Ascending aorta (tissue), 2 donors: ENCODE data around the gene ACBD6. TPM values are rescaled to one million over a fixed set of nuclear protein-coding genes. Genes with fewer than 3 reads are reported as not detected.

Experiments
- DNase-seq, 2 donors: peaks; one replicate each; pipeline ENCODE4 v3.0.0-alpha.2; 2019; ENCODE audit warnings: low spot score in 2 of 2
- H3K27ac ChIP-seq, 2 donors: fragments of 200-600 bp; sonication (generic); one replicate each; pipeline ENCODE4 v1.5.1; 2016 to 2017; ENCODE audit warnings: mild to moderate bottlenecking in 1 of 2
- H3K27me3 ChIP-seq: fragments of 200-600 bp; sonication (generic); one replicate; pipeline ENCODE4 v1.5.1; 2017
- H3K36me3 ChIP-seq, 2 donors: fragments of 200-600 bp; sonication (generic); one replicate each; pipeline ENCODE4 v1.5.1; 2016
- H3K4me1 ChIP-seq, 2 donors: fragments of 200-600 bp; sonication (generic); one replicate each; pipeline ENCODE4 v1.5.1; 2016 to 2017; ENCODE audit warnings: mild to moderate bottlenecking in 1 of 2
- H3K4me3 ChIP-seq, 2 donors: fragments of 200-600 bp; sonication (generic); one replicate each; pipeline ENCODE4 v1.5.1; 2016 to 2017; ENCODE audit warnings: mild to moderate bottlenecking in 1 of 2
- H3K9me3 ChIP-seq, 2 donors: fragments of 200-600 bp; sonication (generic); one replicate each; pipeline ENCODE4 v1.5.1; 2016
- intact Hi-C: fragments of 100-400 bp; cut with DNase I; formaldehyde crosslinking; loops from one replicate; pipeline ENCODE4 v1.15.1; 2023
- total RNA-seq: library from RNA; depleted of rRNA; stranded (reverse); fragments of >200 nt; gene quantifications from one replicate; pipeline ENCODE4 v1.1.0, GENCODE V29; 2016
- TF ChIP-seq, protein P1 (sequence below), 3 experiments: fragments of 200-600 bp in 2 of 3; fragments of 450-650 bp in 1 of 3; sonication (generic) in 2 of 3; IDR thresholded peaks; one replicate each; pipeline ENCODE4 v1.5.1; 2016 to 2019; ENCODE audit warnings: antibody characterized with exemption in 3 of 3, mild to moderate bottlenecking in 1 of 3, moderate library complexity in 1 of 3

The ACBD6 gene
- total RNA-seq, 1 donor from 2014 or later: 67.7 TPM

DNA sequence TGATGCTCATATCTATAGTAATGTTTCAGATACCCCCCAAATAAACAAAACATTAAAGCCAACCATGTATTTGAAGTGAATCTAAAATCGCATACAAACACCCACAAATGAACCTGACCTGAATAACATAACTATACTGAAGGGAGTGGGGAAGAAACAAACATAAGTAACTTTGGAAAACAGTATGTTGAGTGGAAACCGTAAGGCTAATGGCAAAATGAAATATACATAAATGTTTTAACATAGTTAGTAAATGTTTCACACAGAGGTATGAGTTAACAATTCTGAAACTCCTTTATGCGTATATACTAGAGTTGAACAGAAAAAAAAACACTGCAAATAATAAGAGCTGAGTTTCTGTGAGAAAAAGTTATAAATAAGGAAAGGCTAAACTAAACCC, 125.6 kb downstream of the ACBD6 start:
- H3K4me1 ChIP-seq: no peaks in the 10 kb centered on the region
- DNase-seq: no peak
- no peaks in the 10 kb centered on the region for H3K36me3 ChIP-seq
- TF ChIP-seq, protein P1, sequence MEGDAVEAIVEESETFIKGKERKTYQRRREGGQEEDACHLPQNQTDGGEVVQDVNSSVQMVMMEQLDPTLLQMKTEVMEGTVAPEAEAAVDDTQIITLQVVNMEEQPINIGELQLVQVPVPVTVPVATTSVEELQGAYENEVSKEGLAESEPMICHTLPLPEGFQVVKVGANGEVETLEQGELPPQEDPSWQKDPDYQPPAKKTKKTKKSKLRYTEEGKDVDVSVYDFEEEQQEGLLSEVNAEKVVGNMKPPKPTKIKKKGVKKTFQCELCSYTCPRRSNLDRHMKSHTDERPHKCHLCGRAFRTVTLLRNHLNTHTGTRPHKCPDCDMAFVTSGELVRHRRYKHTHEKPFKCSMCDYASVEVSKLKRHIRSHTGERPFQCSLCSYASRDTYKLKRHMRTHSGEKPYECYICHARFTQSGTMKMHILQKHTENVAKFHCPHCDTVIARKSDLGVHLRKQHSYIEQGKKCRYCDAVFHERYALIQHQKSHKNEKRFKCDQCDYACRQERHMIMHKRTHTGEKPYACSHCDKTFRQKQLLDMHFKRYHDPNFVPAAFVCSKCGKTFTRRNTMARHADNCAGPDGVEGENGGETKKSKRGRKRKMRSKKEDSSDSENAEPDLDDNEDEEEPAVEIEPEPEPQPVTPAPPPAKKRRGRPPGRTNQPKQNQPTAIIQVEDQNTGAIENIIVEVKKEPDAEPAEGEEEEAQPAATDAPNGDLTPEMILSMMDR (IDR thresholded peaks at IDR 0.05): no peak
- no peak overlapping the region for H3K4me3 ChIP-seq
- no peak overlapping the region for H3K27ac ChIP-seq
- intact Hi-C loops: no loop called here
- peaks cover 22 to 40% of the 10 kb centered on the region in 2 donors for H3K9me3 ChIP-seq
- H3K27me3 ChIP-seq: no peaks in the 10 kb centered on the region

DNA sequence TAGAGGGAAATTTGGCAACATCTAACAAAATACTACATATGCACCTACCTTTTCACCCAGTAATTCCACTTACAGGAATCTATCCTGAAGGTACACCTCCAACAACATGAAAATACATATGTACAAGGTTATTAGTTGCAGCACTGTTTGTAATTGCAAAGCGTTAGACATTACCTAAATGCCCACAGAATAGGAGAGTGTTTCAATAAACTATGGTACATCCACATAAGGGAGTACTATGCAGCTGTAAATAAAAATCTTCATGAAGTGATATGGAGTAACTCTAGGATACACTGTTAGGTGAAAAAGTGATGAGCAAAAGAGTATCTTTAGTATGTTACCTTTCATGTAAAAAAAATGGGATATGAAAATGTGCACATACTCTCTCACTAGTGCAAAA, 126.1 kb downstream of the ACBD6 start:
- TF ChIP-seq, protein P1 (IDR thresholded peaks at IDR 0.05): no peak
- DNase-seq: no peak
- intact Hi-C loops: no loop called here

DNA sequence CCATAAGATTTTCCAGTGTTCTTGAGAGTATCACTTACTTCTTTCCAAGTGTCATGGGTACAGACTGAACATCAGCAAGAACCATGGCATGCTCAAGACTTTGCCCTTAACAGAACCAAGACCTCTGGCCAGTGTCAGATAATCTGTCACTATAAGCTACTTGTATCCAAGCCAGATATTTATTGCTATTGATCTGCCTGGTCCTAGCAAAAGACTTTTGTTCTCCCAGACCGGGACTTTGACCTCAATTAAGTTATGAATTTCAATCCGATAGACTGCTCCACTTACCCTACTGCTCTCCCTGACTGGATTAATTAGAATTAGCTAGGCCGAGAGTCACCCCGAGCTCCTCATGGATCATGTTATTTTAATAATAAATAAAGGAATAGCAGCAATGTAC, 129.6 kb downstream of the ACBD6 start:
- no peaks in the 10 kb centered on the region for H3K4me1 ChIP-seq
- peaks cover 0 to 7% of the 10 kb centered on the region in 2 donors for H3K9me3 ChIP-seq
- no peaks in the 10 kb centered on the region for H3K36me3 ChIP-seq
- H3K27ac ChIP-seq: no peak overlapping the region
- no peak for DNase-seq
- intact Hi-C loops: no loop called here
- H3K27me3 ChIP-seq: no peaks in the 10 kb centered on the region
- TF ChIP-seq, protein P1 (IDR thresholded peaks at IDR 0.05): no peak
- H3K4me3 ChIP-seq: no peak overlapping the region

More for the DNA sequence above, 126.1 kb downstream of the ACBD6 start:
- no peak overlapping the region for H3K27ac ChIP-seq
- H3K9me3 ChIP-seq: peaks cover 22 to 39% of the 10 kb centered on the region in 2 donors
- no peaks in the 10 kb centered on the region for H3K4me1 ChIP-seq
- H3K27me3 ChIP-seq: no peaks in the 10 kb centered on the region
- H3K4me3 ChIP-seq: no peak overlapping the region
- no peaks in the 10 kb centered on the region for H3K36me3 ChIP-seq

DNA sequence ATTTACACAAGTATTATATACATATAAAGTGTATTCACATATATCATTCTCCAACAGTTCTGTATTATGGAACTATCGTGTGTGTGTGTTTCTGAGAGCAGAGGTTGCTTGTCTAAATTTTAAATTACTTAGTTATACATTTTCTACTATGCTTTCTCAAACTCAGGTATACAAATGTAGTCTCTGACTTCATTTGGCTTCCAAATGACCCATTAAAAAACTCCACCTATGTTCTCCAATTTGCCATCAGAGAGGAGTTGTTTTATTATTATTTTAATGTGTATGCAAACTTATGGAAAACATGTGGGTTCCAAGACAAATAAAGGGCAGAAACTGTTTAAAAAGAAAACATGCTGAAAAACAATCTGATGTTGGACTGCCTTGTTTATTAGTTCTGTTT, 131.8 kb downstream of the ACBD6 start:
- Histone ChIP-seq H3K9me3 (no peaks in the 10 kb centered on the region), H3K4me3 (no peak overlapping the region), H3K4me1 (no peaks in the 10 kb centered on the region), H3K27ac (no peak overlapping the region), H3K27me3 (no peaks in the 10 kb centered on the region), H3K36me3 (no peaks in the 10 kb centered on the region)
- TF ChIP-seq, protein P1 (IDR thresholded peaks at IDR 0.05): no peak
- no peak for DNase-seq
- intact Hi-C loops: no loop called here

DNA sequence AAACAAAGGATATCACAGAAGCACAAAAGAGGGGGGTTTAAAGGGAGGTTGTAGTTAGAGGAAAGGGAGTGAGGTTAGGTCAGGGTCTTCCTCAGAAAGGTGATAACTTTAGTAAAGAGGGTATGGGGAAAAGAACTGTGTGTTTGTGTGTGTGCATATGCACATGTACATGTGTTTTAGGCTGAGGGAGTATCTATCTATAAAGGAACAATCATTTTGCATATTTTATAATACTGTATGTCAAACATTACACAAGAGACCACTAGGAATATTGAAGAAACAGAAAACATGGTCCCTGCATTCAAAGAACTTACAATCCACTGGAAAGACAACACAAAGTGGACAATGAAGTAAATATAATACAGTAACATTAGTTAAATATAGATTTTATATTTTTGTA, 132.2 kb downstream of the ACBD6 start:
- intact Hi-C loops: no loop called here
- Histone ChIP-seq H3K27me3 (no peaks in the 10 kb centered on the region), H3K4me3 (no peak overlapping the region), H3K36me3 (no peaks in the 10 kb centered on the region), H3K9me3 (no peaks in the 10 kb centered on the region), H3K27ac (no peak overlapping the region), H3K4me1 (no peaks in the 10 kb centered on the region)
- DNase-seq: no peak
- TF ChIP-seq, protein P1 (IDR thresholded peaks at IDR 0.05): no peak

DNA sequence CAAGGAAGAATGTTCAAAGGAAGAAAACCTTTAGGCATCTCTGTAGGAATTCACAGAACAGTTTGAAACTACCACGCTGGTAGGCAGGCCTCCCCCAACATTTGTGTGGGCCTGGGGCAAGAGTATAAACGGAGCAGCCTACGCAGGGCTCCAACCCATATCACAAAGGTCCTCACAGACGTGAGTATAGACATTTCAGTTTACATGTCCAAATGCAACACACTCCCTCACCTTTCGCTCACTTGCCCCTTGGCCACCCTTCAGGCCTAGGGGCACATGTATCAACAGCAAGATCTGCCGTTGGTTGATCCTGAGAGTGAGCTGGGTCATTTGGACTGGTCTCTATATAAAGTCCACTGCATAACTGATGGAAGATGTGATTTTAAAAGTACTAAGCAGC, 133.3 kb downstream of the ACBD6 start:
- intact Hi-C loops: no loop called here
- no peaks in the 10 kb centered on the region for H3K36me3 ChIP-seq
- H3K4me1 ChIP-seq: no peaks in the 10 kb centered on the region
- H3K27ac ChIP-seq: no peak overlapping the region
- H3K4me3 ChIP-seq: no peak overlapping the region
- no peak for DNase-seq
- TF ChIP-seq, protein P1 (IDR thresholded peaks at IDR 0.05): no peak
- no peaks in the 10 kb centered on the region for H3K9me3 ChIP-seq
- H3K27me3 ChIP-seq: no peaks in the 10 kb centered on the region
